GM19324 (cell line): Measurements from ENCODE around the gene RSPH4A.
"Not testable (repeated sequence)": the region's sequence is repeated elsewhere in the genome, so short reads cannot be mapped to it uniquely, and the experiment has no call there.

Experiments
- ATAC-seq: cut with Tn5 transposase; IDR thresholded peaks from one replicate; pipeline ENCODE4 v1.9.1; 2021; ENCODE audit warnings: mild to moderate bottlenecking, moderate library complexity; ENCODE audit not compliant: unreplicated experiment, low FRiP score

The RSPH4A gene

DNA sequence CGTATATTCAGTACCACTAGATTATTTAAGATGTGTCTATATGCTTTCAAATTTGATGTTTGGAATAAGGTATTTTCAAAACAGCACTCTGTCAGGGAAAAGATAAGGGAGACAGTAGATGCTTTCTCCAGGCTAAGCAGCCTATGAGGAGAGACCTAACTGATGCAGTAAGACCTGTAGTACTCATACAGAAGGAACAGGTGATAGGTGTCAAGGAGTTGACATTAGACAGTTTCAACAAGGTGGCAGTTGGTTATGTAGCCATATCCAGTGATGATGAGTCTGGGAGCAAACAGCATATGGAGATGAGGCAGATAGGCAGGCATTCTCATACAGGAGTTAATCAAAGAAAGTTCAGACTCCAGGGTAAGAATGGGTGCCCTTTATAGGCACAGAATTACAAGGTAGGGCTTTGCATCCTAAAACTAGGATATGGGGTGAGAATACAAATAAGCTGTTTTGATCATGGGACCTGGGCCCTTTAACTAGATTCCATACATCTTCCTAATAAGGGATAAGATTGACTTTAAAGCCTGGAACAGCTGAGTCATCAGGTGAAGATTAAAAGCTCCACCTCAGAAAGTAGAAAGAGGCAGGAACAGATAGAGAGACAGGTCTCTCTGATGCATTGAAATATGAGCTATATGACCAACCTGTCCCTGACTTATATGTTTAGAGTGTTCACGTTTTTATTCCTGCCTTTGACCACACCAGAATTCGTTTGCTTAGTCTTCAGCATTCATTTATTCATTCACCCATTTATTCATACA lies 7.9 kb downstream of the RSPH4A start:
- ATAC-seq = no peak

DNA sequence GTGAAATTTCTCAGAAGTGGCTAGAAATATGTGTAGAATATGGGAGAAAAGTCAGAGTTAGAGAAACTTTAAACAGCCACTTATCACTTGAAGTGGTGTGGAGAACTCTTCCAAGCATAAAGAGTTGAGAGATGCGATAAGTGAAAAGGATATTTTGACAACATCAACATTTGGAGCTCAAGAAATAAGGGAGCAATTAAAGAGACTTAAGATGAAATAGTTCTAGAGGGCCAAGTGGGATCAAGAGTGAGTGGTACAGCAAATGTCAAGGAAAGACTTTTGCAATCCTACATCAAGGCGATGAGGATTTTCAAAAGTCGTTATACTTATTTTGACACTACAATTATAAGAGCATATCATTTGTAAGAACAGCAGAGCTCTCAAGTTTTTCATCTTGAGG lies 9.6 kb downstream of the RSPH4A start:
- no peak for ATAC-seq

DNA sequence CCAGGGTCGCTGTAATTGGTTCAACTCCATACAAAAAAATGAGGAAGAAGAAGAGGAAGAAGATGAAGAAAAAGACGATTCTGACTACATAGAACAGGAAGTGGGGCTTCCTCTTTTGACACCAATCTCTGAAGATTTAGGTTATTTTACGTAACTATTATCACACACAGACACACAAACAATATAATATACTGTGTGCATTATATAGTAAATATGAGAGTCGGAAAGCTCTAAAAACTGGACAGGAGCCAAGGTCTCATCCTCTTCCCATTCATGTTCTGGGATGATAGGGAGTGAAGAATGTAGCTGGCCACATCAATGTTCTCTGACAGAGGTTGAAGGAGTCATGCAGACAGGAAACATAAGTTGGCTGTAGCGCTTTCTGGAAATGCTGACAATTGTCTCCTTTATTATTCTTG lies 13.3 kb downstream of the RSPH4A start:
- no peak for ATAC-seq

- peak; percentile 92 for ATAC-seq
These were observed 15.2 kb downstream of the RSPH4A start for GRCh38 chr6:116631379-116631990.

- ATAC-seq = no peak
These were observed 17.4 kb downstream of the RSPH4A start for GRCh38 chr6:116633685-116634084.

DNA sequence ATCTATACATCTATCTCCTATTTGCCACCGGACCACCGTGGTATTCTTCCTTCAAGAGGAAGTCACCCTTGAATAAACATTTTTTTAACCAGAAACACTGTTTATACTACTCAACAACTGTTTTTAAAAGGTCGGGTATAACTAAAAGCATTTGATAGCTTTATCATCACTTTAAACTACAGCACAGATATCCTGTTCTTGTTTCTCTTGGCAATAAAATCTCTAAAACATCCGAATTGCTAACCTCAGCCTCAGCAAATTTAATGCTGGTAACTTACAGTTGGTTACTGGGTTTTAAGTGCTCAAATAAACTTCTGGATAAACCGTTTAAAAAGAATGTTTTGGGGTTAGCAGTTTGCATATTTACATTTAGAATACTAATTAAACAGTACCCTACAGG lies 31.9 kb downstream of the RSPH4A start:
- no peak for ATAC-seq

GRCh38 chr6:116649129-116649528 lies 32.9 kb downstream of the RSPH4A start:
- no peak for ATAC-seq

GRCh38 chr6:116651916-116652315 lies 35.6 kb downstream of the RSPH4A start:
- no peak for ATAC-seq

- ATAC-seq = no peak
These were observed 45.3 kb downstream of the RSPH4A start for GRCh38 chr6:116661594-116661993.

GRCh38 chr6:116662202-116662601 lies 45.9 kb downstream of the RSPH4A start:
- no peak for ATAC-seq

GRCh38 chr6:116663308-116663707 lies 47.0 kb downstream of the RSPH4A start:
- no peak for ATAC-seq

DNA sequence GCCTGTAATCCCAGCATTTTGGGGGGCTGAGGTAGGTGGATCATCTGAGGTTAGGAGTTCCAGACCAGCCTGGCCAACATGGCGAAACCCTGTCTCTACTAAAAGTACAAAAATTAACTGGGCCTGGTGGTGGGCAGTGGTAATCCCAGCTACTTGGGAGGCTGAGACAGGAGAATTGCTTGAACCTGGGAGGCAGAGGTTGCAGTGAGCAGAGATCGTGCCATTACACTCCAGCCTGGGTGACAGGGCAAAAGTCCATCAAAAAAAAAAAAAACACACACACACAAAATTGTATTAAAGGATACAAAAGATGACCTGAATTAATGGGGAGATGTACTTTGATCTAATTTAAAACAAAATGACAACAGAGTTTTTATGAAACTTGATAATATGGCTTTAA lies 47.9 kb downstream of the RSPH4A start:
- not testable (repeated sequence) for ATAC-seq

GRCh38 chr6:116665464-116665863 lies 49.2 kb downstream of the RSPH4A start:
- no peak for ATAC-seq

- ATAC-seq = no peak
These were observed 50.6 kb downstream of the RSPH4A start for GRCh38 chr6:116666869-116667268.

DNA sequence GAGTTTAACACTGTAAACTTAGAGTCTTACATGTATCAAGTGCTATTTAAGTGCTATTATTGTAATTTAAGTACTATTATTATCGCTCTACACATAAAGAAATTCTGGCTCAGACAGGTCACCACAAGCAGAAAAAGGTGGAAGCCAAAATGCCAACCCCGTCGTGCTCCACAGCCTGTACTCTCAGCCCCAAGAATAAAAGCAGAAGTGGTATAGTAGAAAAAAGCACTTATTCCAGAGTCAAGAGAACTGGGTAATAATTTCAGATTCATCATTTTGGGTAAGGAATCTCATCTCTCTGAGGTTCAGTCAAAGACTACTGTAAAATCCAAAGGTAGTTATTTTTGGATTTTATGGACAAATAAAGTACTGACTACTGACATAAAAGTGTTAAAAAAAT lies 51.3 kb downstream of the RSPH4A start:
- no peak for ATAC-seq

GRCh38 chr6:116672306-116672705 lies 56.0 kb downstream of the RSPH4A start:
- ATAC-seq = no peak

DNA sequence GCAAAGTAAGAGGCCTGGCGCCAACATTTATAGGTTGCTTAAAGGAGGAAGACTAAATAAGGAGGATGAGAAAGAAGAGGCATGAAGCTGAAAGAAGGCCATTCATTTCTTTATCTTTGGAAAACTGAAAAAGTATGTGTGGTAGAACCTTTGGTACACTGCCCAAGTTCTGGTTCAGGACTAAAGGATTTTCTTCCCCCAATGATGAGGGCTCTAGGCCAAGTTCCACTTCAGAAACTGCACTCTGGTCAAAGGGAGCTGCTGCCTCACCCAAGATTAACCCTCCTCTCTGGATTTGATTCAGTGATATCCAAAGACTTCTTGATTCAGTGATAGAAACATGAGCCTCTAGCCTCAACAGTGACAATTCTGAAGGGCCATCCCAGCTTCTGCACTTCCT lies 59.7 kb downstream of the RSPH4A start:
- ATAC-seq = no peak

DNA sequence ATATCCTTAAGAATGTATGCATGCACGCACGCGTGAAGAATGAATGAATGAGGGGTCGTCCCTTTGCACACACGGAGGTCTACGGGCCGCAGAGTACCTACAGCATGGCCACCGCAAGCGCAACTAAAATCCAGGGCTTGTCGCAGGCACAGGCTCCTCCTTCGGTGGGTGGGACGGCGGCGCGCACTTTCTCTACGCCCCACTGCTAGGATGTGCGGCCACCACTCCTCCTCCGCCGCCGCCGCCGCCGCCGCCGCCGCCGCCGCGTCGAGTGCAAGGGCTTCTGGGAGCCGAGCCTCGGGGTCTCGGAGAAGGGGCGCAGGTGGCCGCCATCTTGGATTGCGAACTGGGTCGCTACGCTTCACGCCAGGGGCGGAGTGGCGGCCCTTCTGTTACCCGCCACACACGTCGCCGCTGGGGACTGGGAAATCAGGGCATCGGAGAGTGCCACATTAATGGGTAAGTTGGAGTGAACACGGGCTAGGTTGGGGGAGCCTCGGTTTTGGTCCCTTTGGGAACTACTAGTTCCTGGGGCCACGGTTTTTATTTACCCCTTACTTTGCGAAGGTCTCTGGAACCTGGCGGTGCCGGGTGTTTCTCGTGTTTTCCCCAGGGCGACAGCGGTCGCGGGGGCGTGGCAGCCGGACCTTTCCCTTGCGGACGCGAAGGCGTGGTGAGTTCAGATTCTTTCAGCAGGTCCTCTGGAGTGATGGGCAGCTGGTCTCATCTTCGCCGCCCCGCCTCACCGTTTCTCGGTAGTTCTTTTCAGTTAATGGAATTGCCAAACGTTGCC lies 64.8 kb downstream of the RSPH4A start, which contains the start of gene KPNA5:
TSS of gene KPNA5 (plus strand) at position 332 of the 793 bp plus-strand sequence. CDS start at position 456, 124 bp downstream.
- ATAC-seq = peak; percentile 97

DNA sequence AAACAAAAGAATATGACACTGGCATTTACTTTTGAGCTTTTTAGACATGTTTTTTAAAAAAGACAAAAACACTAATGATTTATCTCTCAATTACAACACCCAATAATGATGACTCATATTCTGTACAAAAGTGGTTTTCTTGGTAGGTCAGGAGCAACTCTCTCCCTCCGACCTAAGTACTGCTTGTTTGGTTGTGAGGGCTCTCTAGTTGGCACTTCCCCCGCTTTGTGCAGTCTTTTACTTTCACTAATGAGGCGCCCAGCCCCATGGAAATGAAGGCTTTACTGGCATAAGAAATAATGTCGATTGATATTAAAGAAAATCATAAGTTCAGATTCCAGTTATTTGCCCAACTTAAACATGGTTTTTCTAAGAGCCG lies 66.0 kb downstream of the RSPH4A start:
- no peak for ATAC-seq
